Caco-2 (cell line): ENCODE results near the gene IQSEC1. TPM values are rescaled to one million over a fixed set of nuclear protein-coding genes. Genes with fewer than 3 reads are reported as not detected.

ENCODE experiments used
- BruUV-seq: library from RNA; stranded (reverse); fragments of 400-500 nt; replicated peaks from 2 replicates; lab custom pipeline; 2021; lab: Mats Ljungman, UMichigan
- CTCF ChIA-PET: fragments of 300-600 bp; sonication (Branson Sonifier 250); formaldehyde crosslinking; loops from one replicate; lab custom pipeline; 2022; ENCODE audit warnings: antibody characterized with exemption; lab: Charles Lee
- POLR2A ChIA-PET: fragments of 300-600 bp; sonication (Branson Sonifier 250); formaldehyde crosslinking; loops from one replicate; lab custom pipeline; 2022; ENCODE audit warnings: antibody characterized with exemption; lab: Charles Lee
- DNase-seq, 2 experiments: peaks; one replicate each; pipeline versions ENCODE4 v3.0.0 to v3.0.0-alpha.2; 2020 to 2022
- H3K27me3 ChIP-seq: replicated peaks from 2 replicates; pipeline ENCODE4 v1.6.0; 2011; ENCODE audit warnings: low read length; ENCODE audit not compliant: control insufficient read depth, insufficient read depth
- H3K36me3 ChIP-seq: 2 replicates; pipeline ENCODE4 v1.5.1; 2011; ENCODE audit warnings: low read length; ENCODE audit not compliant: control insufficient read depth, insufficient read depth
- H3K4me1 ChIP-seq: fragments of 250-450 bp; sonication (Bioruptor Pico); 2 replicates; pipeline ENCODE4 v1.5.1; 2020; ENCODE audit warnings: mild to moderate bottlenecking
- H3K4me3 ChIP-seq: 2 replicates; pipeline ENCODE4 v1.5.1; 2011; ENCODE audit warnings: low read depth, mild to moderate bottlenecking, control low read depth, low read length
- H3K9me3 ChIP-seq: fragments of 250-450 bp; sonication (Bioruptor Pico); 2 replicates; pipeline ENCODE4 v1.5.1; 2020; ENCODE audit warnings: mild to moderate bottlenecking, moderate library complexity
- H3K27ac Mint-ChIP-seq: one replicate; pipeline ENCODE4 v1.8.0; 2022; ENCODE audit warnings: mixed read lengths; ENCODE audit not compliant: unreplicated experiment
- H3K27me3 Mint-ChIP-seq: one replicate; pipeline ENCODE4 v1.8.0; 2022; ENCODE audit warnings: mixed read lengths; ENCODE audit not compliant: insufficient read depth, unreplicated experiment
- H3K36me3 Mint-ChIP-seq: one replicate; pipeline ENCODE4 v1.8.0; 2022; ENCODE audit warnings: mild to moderate bottlenecking, mixed read lengths; ENCODE audit not compliant: insufficient read depth, unreplicated experiment
- H3K4me1 Mint-ChIP-seq: one replicate; pipeline ENCODE4 v1.8.0; 2022; ENCODE audit warnings: low read depth, mixed read lengths; ENCODE audit not compliant: unreplicated experiment
- H3K4me3 Mint-ChIP-seq: one replicate; pipeline ENCODE4 v1.8.0; 2022; ENCODE audit warnings: mild to moderate bottlenecking, moderate library complexity, mixed read lengths; ENCODE audit not compliant: unreplicated experiment
- H3K9me3 Mint-ChIP-seq: one replicate; pipeline ENCODE4 v1.8.0; 2022; ENCODE audit warnings: mixed read lengths; ENCODE audit not compliant: unreplicated experiment
- intact Hi-C: fragments of 100-400 bp; cut with micrococcal nuclease; formaldehyde crosslinking; loops from one replicate; pipeline ENCODE4 v1.10.0; 2022; ENCODE audit not compliant: unreplicated experiment
- total RNA-seq: library from RNA; stranded (reverse); gene quantifications from 2 replicates; pipeline ENCODE4 v1.2.3, GENCODE V29; 2022
- TF ChIP-seq, protein P1 (sequence below), 2 experiments: fragments of 200-600 bp in 1 of 2; IDR thresholded peaks; 1 replicate in 1 of 2; 2 replicates in 1 of 2; pipeline versions ENCODE4 v1.5.1 to v1.8.0; 2011 to 2022; ENCODE audit warnings: antibody characterized with exemption in 1 of 2, control low read depth in 1 of 2, inconsistent platforms in 1 of 2, low read depth in 1 of 2, low read length in 1 of 2, mild to moderate bottlenecking in 1 of 2, moderate library complexity in 1 of 2; ENCODE audit not compliant: insufficient read depth in 1 of 2, severe bottlenecking in 1 of 2, unreplicated experiment in 1 of 2

IQSEC1 gene
- total RNA-seq, 1 experiment from 2014 or later, result 40.0 TPM

DNA sequence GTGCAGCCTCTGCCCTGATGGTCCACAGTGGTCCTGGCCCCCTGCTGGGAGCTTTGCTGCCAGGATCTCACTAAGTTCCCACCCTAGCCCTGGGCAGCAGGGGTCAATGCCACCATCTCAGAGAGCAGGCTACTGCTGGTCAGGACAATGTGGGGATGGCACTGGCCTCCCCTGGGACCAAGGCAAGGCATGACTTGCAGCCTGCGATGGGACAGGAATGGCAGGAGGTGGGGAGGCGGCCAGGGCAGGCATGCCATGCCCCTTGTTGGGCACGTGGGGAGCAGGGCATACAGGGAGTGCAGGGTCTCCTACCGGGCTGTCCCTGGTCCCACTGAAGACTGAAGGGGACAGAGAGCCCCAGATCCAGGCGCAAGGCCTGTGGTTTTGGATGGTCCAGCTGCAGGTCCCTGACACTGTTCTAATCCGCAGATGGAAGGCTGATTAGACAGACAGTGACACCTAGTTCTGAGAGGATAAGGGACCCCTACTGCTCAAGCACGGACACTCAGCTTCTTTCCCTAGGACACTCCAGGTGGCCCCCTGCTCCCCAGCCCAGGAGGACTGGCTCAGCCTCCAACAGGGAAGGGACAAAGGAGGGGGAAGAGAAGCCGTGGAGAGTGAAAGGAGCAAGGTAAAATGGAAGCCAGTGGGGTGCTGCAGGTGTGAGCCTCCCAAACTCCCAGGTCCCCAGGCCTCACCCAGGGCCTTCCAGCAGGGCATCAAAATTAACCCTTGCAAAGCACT is 162.7 kb downstream of the IQSEC1 start:
- no peaks in the 10 kb centered on the region for H3K9me3 Mint-ChIP-seq

DNA sequence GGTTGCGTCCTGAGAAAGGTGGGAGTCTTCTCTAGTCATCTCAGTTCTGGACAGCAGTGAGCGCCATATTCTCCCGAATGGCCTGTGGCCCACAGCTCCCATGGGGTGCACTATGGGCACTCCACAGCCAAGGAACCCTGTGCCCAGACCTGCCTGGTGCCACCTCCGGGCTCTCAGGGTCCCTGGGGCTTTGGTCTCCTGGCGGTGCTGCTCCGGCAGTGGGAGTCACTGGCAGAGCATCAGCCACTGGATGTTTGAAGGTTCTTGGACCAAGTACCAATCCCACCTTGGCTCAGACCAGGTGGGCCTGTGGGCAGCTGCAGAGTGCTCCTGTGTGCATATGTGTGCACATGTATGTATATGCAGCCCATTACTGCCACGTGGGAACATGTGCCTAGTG is 163.5 kb downstream of the IQSEC1 start:
- no TSS peak for BruUV-seq
- no peaks in the 10 kb centered on the region for H3K9me3 Mint-ChIP-seq
- ChIA-PET CTCF (no interaction called here), POLR2A (no interaction called here)
- TF ChIP-seq, protein P1, sequence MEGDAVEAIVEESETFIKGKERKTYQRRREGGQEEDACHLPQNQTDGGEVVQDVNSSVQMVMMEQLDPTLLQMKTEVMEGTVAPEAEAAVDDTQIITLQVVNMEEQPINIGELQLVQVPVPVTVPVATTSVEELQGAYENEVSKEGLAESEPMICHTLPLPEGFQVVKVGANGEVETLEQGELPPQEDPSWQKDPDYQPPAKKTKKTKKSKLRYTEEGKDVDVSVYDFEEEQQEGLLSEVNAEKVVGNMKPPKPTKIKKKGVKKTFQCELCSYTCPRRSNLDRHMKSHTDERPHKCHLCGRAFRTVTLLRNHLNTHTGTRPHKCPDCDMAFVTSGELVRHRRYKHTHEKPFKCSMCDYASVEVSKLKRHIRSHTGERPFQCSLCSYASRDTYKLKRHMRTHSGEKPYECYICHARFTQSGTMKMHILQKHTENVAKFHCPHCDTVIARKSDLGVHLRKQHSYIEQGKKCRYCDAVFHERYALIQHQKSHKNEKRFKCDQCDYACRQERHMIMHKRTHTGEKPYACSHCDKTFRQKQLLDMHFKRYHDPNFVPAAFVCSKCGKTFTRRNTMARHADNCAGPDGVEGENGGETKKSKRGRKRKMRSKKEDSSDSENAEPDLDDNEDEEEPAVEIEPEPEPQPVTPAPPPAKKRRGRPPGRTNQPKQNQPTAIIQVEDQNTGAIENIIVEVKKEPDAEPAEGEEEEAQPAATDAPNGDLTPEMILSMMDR (IDR thresholded peaks at IDR 0.05; ENCODE audit: insufficient read depth in 1 of 2, low read depth in 1 of 2, low read length in 1 of 2, severe bottlenecking in 1 of 2, unreplicated experiment in 1 of 2), result no peak
- H3K4me3 Mint-ChIP-seq, result no peak overlapping the region
- Histone ChIP-seq H3K36me3 (peaks cover 2% of the 10 kb centered on the region; the same call in 1 of the 2 replicates), H3K4me3 (no peak overlapping the region), H3K4me1 (no peaks in the 10 kb centered on the region), H3K27me3 (no peaks in the 10 kb centered on the region), H3K9me3 (no peaks in the 10 kb centered on the region)
- H3K36me3 Mint-ChIP-seq, result peaks cover 18% of the 10 kb centered on the region
- no peak for DNase-seq
- H3K27me3 Mint-ChIP-seq, result no peaks in the 10 kb centered on the region
- no peaks in the 10 kb centered on the region for H3K4me1 Mint-ChIP-seq
- H3K27ac Mint-ChIP-seq, result no peak overlapping the region
- intact Hi-C loops, result no loop called here

More for the DNA sequence above, 162.7 kb downstream of the IQSEC1 start:
- Mint-ChIP-seq H3K4me1 (no peaks in the 10 kb centered on the region), H3K27me3 (no peaks in the 10 kb centered on the region), H3K4me3 (no peak overlapping the region), H3K36me3 (peaks cover 18% of the 10 kb centered on the region), H3K27ac (no peak overlapping the region)
- peaks cover 2% of the 10 kb centered on the region; the same call in 1 of the 2 replicates for H3K36me3 ChIP-seq
- no TSS peak for BruUV-seq
- no peak overlapping the region for H3K4me3 ChIP-seq
- intact Hi-C loops, result no loop called here
- DNase-seq, result no peak
- TF ChIP-seq, protein P1 (IDR thresholded peaks at IDR 0.05; ENCODE audit: insufficient read depth in 1 of 2, low read depth in 1 of 2, low read length in 1 of 2, severe bottlenecking in 1 of 2, unreplicated experiment in 1 of 2), result no peak
- no peaks in the 10 kb centered on the region for H3K27me3 ChIP-seq
- no peaks in the 10 kb centered on the region for H3K4me1 ChIP-seq
- ChIA-PET POLR2A (no interaction called here), CTCF (no interaction called here)
- no peaks in the 10 kb centered on the region for H3K9me3 ChIP-seq

DNA sequence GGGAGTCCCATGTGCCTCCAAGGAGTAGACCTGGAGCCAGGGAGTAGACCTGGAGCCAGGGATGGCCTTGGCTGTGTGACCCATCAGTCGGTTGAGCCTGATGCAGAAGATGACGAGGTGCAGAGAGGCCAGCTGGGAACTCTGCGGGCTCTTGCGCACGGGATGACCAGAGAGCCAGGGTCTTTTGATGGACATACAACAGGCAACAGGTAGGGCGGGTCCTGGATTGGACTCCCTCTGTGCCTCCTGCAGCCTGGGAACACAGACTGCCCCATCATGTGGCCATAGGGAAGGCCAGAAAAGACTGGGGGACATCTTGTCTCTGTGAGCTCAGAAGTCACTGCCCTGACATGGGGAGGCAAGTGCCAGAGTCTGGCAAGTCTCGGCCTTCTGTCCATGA is 164.4 kb downstream of the IQSEC1 start:
- TF ChIP-seq, protein P1 (IDR thresholded peaks at IDR 0.05; ENCODE audit: insufficient read depth in 1 of 2, low read depth in 1 of 2, low read length in 1 of 2, severe bottlenecking in 1 of 2, unreplicated experiment in 1 of 2), result no peak
- H3K9me3 ChIP-seq, result no peaks in the 10 kb centered on the region
- no peak for DNase-seq
- no peak overlapping the region for H3K4me3 ChIP-seq
- intact Hi-C loops, result no loop called here
- no peak overlapping the region for H3K4me3 Mint-ChIP-seq
- H3K27me3 ChIP-seq, result no peaks in the 10 kb centered on the region
- H3K36me3 ChIP-seq, result peaks cover 2% of the 10 kb centered on the region; the same call in 1 of the 2 replicates
- H3K9me3 Mint-ChIP-seq, result no peaks in the 10 kb centered on the region
- no peaks in the 10 kb centered on the region for H3K4me1 Mint-ChIP-seq
- ChIA-PET POLR2A (no interaction called here), CTCF (no interaction called here)
- H3K27ac Mint-ChIP-seq, result no peak overlapping the region
- H3K36me3 Mint-ChIP-seq, result peaks cover 18% of the 10 kb centered on the region
- no TSS peak for BruUV-seq
- no peaks in the 10 kb centered on the region for H3K4me1 ChIP-seq
- no peaks in the 10 kb centered on the region for H3K27me3 Mint-ChIP-seq
